Activated T-cell treated with anti-CD3 and anti-CD28 coated beads, Interleukin-2, amount 50 U/mL, for 4 hours (primary cell): ENCODE measurements around the gene OPN3. TPM values are rescaled to one million over a fixed set of nuclear protein-coding genes. Genes with fewer than 3 reads are reported as not detected.

ENCODE experiments used
- ATAC-seq, 2 donors: fragments of 200-7000 bp; cut with Tn5 transposase; one replicate each; pipeline ENCODE4 v1.10.0; 2021
- DNase-seq: peaks from one replicate; pipeline ENCODE4 v3.0.0-alpha.2; 2020
- H3K27me3 Mint-ChIP-seq: one replicate; pipeline ENCODE4 v1.8.0; 2021; ENCODE audit warnings: low read depth, mixed read lengths
- H3K36me3 Mint-ChIP-seq: one replicate; pipeline ENCODE4 v1.8.0; 2022; ENCODE audit warnings: mixed read lengths; ENCODE audit not compliant: insufficient read depth
- H3K4me1 Mint-ChIP-seq: one replicate; pipeline ENCODE4 v1.8.0; 2021; ENCODE audit warnings: low read depth, mixed read lengths
- H3K4me3 Mint-ChIP-seq: one replicate; pipeline ENCODE4 v1.8.0; 2021; ENCODE audit warnings: mild to moderate bottlenecking, moderate library complexity, mixed read lengths
- H3K9me3 Mint-ChIP-seq: one replicate; pipeline ENCODE4 v1.8.0; 2021; ENCODE audit warnings: mixed read lengths
- total RNA-seq, 3 donors: library from RNA; stranded (reverse); gene quantifications; one replicate each; pipeline ENCODE4 v1.2.1, GENCODE V29; 2021

OPN3 gene
- total RNA-seq, 3 donors from 2014 or later, result 6.2 to 8.5 (median 6.9) TPM

GRCh38 chr1:241600496-241600901, 39.7 kb downstream of the OPN3 start:
- Mint-ChIP-seq H3K9me3 (no peaks in the 10 kb centered on the region), H3K4me3 (no peak overlapping the region), H3K27me3 (no peaks in the 10 kb centered on the region), H3K36me3 (peaks cover 20% of the 10 kb centered on the region), H3K4me1 (peaks cover 3% of the 10 kb centered on the region)
- ATAC-seq (no peak), DNase-seq (no peak)

DNA sequence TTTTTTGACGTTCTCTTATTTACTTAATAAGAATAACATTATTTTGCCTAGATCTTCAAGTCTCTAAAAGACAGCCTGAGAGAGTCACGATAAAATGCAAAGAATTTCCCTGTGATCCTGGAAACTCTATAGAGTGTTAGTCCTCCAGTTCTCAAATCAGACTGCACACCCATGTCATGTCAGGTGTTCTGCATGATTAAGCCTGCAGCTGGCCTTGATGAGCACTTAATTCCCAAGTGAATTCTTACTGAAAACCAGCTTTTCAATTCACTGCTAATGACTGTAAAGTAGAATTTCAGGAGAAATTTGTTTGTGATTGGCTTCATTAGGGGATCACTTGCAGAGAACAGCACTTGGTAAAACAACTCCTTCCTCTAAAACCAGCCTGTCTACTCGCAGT, 41.9 kb downstream of the OPN3 start:
- H3K36me3 Mint-ChIP-seq, result peaks cover 28% of the 10 kb centered on the region

DNA sequence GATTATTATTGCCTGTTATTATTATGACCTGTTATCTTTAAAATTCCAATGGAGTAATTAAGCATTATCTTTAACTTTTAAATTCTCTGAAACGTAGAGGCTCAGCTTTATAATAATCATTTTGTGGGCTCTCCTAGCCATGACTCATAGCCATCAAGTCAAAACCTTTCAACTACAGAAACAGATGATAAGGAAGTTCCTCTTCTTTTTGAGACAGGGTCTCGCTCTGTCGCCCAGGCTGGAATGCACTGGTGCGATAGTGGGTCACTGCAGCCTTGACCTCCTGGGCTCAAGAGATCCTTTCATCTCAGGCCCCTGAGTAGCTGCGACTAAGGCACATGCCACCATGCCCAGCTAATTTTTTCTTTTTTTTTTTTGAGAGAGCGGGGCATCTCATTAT, 43.5 kb downstream of the OPN3 start:
- no peak overlapping the region for H3K4me3 Mint-ChIP-seq
- H3K36me3 Mint-ChIP-seq, result peaks cover 14% of the 10 kb centered on the region
- ATAC-seq (no peak), DNase-seq (no peak)
- peaks cover 19% of the 10 kb centered on the region for H3K4me1 Mint-ChIP-seq
- no peaks in the 10 kb centered on the region for H3K27me3 Mint-ChIP-seq
- no peaks in the 10 kb centered on the region for H3K9me3 Mint-ChIP-seq

More for the DNA sequence above, 41.9 kb downstream of the OPN3 start:
- Mint-ChIP-seq H3K27me3 (no peaks in the 10 kb centered on the region), H3K9me3 (no peaks in the 10 kb centered on the region), H3K4me1 (peaks cover 8% of the 10 kb centered on the region), H3K4me3 (no peak overlapping the region)
- DNase-seq (no peak), ATAC-seq (no peak)

DNA sequence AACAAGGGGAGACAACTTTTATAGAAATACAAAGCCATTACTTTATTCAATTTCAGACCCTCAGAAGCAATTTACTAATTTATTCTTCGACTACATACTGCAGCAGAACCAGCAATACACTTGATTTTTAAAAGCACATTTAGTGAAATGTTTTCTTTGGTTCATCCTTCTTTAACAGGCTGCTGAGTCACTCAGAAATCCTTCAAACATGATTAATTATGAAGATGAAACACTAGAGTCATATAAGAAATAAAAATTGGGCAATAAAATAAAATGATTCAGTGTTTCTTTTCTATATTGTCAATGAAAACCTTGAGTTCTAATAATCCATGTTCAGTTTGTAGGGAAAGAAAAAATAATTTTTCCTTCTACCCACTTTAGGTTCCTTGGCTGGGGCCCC, 47.0 kb downstream of the OPN3 start:
- Mint-ChIP-seq H3K36me3 (peaks cover 13% of the 10 kb centered on the region), H3K4me1 (peaks cover 16% of the 10 kb centered on the region)
- no peak for ATAC-seq

DNA sequence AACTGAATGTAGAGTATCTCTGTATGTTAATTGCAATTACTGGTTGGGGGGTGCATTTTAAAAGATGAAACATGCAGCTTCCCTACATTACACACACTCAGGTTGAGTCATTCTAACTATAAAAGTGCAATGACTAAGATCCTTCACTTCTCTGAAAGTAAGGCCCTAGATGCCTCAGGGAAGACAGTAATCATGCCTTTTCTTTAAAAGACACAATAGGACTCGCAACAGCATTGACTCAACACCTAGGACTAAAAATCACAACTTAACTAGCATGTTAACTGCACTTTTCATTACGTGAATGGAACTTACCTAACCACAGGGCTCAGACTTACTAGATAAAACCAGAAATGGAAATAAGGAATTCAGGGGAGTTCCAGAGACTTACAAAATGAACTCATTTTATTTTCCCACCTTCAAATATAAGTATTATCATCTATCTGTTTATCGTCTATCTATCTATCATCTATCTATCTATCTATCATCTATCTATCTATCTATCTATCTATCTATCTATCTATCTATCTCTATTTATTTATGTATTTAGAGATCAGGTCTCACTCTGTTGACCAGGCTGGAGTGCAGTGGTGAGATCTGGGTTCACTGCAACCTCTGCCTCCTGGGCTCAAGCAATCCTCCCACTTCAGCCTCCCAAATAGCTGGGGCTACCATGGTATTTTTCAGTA, 47.8 kb downstream of the OPN3 start:
- DNase-seq (no peak), ATAC-seq (peak; percentile 97 to 99)
- peaks cover 13% of the 10 kb centered on the region for H3K36me3 Mint-ChIP-seq
- H3K4me1 Mint-ChIP-seq, result peaks cover 16% of the 10 kb centered on the region
- H3K9me3 Mint-ChIP-seq, result no peaks in the 10 kb centered on the region
- H3K27me3 Mint-ChIP-seq, result no peaks in the 10 kb centered on the region
- no peak overlapping the region for H3K4me3 Mint-ChIP-seq

More for the DNA sequence above, 47.0 kb downstream of the OPN3 start:
- DNase-seq, result no peak
- Mint-ChIP-seq H3K9me3 (no peaks in the 10 kb centered on the region), H3K4me3 (no peak overlapping the region), H3K27me3 (no peaks in the 10 kb centered on the region)

DNA sequence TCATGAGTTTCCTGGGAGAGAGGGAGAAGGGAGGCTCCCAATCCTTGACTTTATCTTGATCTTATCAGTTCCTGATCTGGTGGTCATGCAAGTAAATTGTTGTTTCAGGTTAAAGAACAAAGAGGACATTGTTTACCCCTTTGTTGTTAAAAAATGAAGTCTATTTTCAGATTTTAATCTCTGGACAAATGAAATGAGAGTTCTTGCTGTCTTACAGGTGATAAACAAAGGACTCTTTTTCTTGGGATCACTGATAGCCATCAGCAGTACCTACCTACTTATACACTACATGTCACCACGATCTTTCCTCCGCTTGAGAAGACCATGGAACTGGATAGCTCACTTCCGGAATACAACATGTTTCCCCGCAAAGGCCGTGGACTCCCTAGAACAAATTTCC, 48.4 kb downstream of the OPN3 start:
- peaks cover 16% of the 10 kb centered on the region for H3K4me1 Mint-ChIP-seq
- DNase-seq (no peak), ATAC-seq (no peak)
- H3K9me3 Mint-ChIP-seq, result no peaks in the 10 kb centered on the region
- H3K36me3 Mint-ChIP-seq, result peaks cover 13% of the 10 kb centered on the region
- no peaks in the 10 kb centered on the region for H3K27me3 Mint-ChIP-seq
- H3K4me3 Mint-ChIP-seq, result no peak overlapping the region

GRCh38 chr1:241591317-241591716, 48.9 kb downstream of the OPN3 start:
- peaks cover 16% of the 10 kb centered on the region for H3K4me1 Mint-ChIP-seq
- DNase-seq (no peak), ATAC-seq (no peak)
- H3K27me3 Mint-ChIP-seq, result no peaks in the 10 kb centered on the region
- H3K9me3 Mint-ChIP-seq, result no peaks in the 10 kb centered on the region
- peaks cover 15% of the 10 kb centered on the region for H3K36me3 Mint-ChIP-seq
- H3K4me3 Mint-ChIP-seq, result no peak overlapping the region

DNA sequence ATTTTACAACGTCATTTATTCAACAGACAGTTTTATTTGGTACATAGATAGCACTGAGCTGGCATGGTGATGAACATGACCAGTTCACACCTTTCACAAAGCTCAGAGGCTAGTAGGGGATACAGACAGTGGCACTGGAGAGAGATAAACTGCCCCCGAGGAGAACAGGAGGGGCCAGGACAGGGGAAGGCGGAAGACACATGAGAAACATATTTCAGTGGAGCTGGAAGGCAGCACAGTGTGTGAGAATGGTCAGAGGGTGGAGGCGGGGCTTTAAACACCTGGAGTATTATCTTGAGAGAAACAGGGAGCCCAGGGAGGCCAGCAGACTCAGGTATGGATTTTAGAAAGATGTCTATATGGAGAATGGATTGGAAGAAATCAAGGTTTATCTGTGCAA, 49.5 kb downstream of the OPN3 start:
- H3K27me3 Mint-ChIP-seq, result no peaks in the 10 kb centered on the region
- no peak overlapping the region for H3K4me3 Mint-ChIP-seq
- ATAC-seq (no peak), DNase-seq (no peak)
- H3K9me3 Mint-ChIP-seq, result no peaks in the 10 kb centered on the region
- H3K4me1 Mint-ChIP-seq, result peaks cover 16% of the 10 kb centered on the region
- peaks cover 15% of the 10 kb centered on the region for H3K36me3 Mint-ChIP-seq

GRCh38 chr1:241589521-241589920, 50.6 kb downstream of the OPN3 start:
- ATAC-seq (no peak), DNase-seq (no peak)
- peaks cover 9% of the 10 kb centered on the region for H3K36me3 Mint-ChIP-seq
- no peaks in the 10 kb centered on the region for H3K27me3 Mint-ChIP-seq
- H3K4me1 Mint-ChIP-seq, result peaks cover 16% of the 10 kb centered on the region
- no peaks in the 10 kb centered on the region for H3K9me3 Mint-ChIP-seq
- H3K4me3 Mint-ChIP-seq, result no peak overlapping the region

DNA sequence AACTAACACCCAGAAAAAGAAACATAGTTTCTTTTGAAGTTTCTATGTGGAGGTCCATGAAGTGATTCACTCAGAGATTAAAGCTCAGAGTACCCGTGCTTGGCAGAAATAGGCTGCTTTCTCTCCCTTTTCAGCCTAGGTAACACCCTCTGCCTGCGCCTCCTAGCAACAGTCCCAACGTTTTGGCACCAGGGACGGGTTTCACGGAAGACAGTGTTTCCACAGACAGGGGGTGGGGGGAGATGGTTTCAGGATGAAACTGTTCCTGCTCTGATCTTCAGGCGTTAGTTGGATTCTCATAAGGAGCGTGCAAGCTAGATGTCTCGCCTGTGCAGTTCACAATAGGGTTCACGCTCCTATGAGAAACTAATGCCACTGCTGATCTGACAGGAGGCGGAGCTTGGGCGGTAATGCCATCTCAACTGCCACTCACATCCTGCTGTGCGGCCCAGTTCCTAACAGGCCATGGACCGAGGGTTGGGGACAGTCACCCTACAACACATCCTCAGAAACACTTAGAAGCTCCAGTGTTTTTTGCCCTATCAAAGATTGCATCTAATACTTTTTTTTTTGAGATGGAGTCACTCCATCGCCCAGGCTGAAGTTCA, 53.2 kb downstream of the OPN3 start:
- DNase-seq (no peak), ATAC-seq (no peak)
- peaks cover 5% of the 10 kb centered on the region for H3K9me3 Mint-ChIP-seq
- no peak overlapping the region for H3K4me3 Mint-ChIP-seq
- peaks cover 4% of the 10 kb centered on the region for H3K4me1 Mint-ChIP-seq
- H3K27me3 Mint-ChIP-seq, result peaks cover 2% of the 10 kb centered on the region
- peaks cover 6% of the 10 kb centered on the region for H3K36me3 Mint-ChIP-seq

DNA sequence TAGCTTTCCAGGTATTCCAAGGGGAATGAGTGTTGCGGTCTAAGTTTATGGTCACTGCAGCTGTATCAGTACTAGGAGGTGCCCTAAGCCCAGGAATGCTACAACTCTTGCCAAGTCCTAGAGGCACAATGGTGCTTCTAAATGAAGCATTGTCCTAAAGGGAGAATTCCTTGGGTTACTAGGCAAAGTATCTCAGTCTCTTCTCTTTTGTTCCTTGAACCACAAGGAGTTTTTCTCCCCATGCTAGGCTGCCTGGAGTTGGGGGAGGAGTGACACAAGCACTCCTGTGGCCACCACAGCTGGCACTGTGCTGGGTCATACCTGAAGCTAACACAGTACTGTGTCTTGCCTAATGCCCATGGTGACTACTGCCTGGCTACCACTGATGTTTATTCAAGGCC, 57.2 kb downstream of the OPN3 start:
- Mint-ChIP-seq H3K36me3 (peaks cover 7% of the 10 kb centered on the region), H3K4me3 (no peak overlapping the region), H3K9me3 (peaks cover 6% of the 10 kb centered on the region), H3K27me3 (peaks cover 12% of the 10 kb centered on the region), H3K4me1 (no peaks in the 10 kb centered on the region)
- ATAC-seq, result no peak
- DNase-seq, result no peak

DNA sequence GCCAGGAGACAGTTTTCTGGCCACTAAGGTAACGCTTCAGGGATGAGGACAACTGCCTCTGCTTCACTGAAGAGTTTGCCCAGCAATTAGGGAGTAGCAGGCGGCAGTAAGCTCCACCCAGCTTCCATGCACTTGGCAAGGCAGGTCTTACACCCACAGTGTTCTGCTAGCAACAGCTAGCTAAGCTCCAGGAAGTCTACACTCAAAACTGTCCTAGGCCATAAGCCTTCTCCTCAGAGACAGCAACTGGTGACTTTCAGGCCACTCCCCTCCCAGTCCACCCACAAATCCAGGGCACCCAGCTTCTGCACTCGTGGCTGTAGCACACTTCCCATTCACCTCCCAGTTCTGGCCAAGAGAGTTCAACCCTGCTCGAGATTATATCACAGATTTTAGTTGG, 60.7 kb downstream of the OPN3 start:
- no peak for DNase-seq
- peaks cover 28% of the 10 kb centered on the region for H3K9me3 Mint-ChIP-seq
- ATAC-seq, result no peak
- H3K4me1 Mint-ChIP-seq, result no peaks in the 10 kb centered on the region
- peaks cover 23% of the 10 kb centered on the region for H3K27me3 Mint-ChIP-seq
- no peak overlapping the region for H3K4me3 Mint-ChIP-seq
- H3K36me3 Mint-ChIP-seq, result peaks cover 5% of the 10 kb centered on the region

DNA sequence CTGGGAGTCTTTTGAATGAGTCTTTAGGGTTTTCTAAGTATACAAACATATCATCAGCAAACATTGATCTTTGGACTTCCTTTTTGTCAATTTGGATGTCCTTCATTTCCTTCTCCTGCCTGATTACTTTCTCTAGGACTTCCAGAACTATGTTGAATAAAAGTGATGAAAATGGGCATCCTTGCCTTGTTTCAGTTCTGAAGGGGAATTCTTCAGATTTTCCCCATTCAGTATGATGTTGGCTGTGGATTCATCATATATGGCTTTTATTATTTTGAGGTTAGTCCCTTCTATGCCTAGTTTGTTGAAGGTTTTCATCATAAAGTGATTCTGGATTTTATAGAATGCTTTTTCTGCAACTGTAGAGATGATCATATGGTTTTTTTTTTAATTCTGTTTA, 66.0 kb downstream of the OPN3 start:
- H3K4me1 Mint-ChIP-seq, result no peaks in the 10 kb centered on the region
- ATAC-seq (no peak), DNase-seq (no peak)
- no peak overlapping the region for H3K4me3 Mint-ChIP-seq
- peaks cover 22% of the 10 kb centered on the region for H3K9me3 Mint-ChIP-seq
- H3K27me3 Mint-ChIP-seq, result peaks cover 26% of the 10 kb centered on the region
- no peaks in the 10 kb centered on the region for H3K36me3 Mint-ChIP-seq

DNA sequence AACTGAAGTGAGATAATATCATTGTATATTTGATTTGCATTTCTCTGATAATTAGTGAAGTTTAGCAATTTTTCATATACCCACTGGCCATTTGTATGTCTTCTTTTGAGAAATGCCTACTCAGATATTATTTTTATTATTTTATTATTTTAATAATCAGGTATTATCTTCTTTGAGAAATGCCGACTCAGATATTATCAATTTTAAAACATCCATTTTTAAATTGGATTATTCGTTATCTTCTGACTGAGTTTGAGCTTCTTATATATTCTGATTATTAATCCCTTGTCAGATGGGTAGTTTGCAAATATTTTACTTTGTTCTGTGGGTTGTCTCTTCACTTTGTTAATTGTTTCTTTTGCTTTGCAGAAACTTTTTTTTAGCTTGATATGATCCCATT, 70.3 kb downstream of the OPN3 start:
- peaks cover 8% of the 10 kb centered on the region for H3K27me3 Mint-ChIP-seq
- no peaks in the 10 kb centered on the region for H3K36me3 Mint-ChIP-seq
- H3K4me1 Mint-ChIP-seq, result no peaks in the 10 kb centered on the region
- H3K9me3 Mint-ChIP-seq, result no peaks in the 10 kb centered on the region
- no peak for DNase-seq
- no peak for ATAC-seq
- no peak overlapping the region for H3K4me3 Mint-ChIP-seq

DNA sequence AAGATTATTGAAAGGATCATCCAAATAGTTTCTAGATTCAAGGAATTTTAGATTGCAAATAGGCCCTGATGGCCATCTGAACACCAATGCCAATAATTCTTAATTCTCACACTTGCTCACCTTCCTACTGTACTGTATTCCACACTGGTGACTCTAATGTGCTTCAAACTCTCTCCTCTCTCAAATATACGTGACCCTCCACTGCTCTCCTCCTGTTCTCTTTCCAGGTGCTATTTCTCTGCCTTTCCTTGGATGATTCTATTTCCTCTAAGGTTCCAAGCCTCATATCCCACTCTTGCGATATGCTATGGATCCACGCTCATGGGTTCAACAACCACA, 79.4 kb downstream of the OPN3 start:
- Mint-ChIP-seq H3K36me3 (no peaks in the 10 kb centered on the region), H3K27me3 (peaks cover 1% of the 10 kb centered on the region), H3K4me3 (no peak overlapping the region), H3K4me1 (no peaks in the 10 kb centered on the region), H3K9me3 (no peaks in the 10 kb centered on the region)
- ATAC-seq (no peak), DNase-seq (no peak)
